Neural crest cell (in vitro differentiated cells): ENCODE measurements around the gene FBLN5. TPM values are rescaled to one million over a fixed set of nuclear protein-coding genes. Genes with fewer than 3 reads are reported as not detected.

ENCODE experiments used
- DNase-seq: peaks from one replicate; pipeline ENCODE4 v3.0.0; 2021; ENCODE audit warnings: low read depth, mixed read lengths, low spot score
- H3K27ac Mint-ChIP-seq: one replicate; pipeline ENCODE4 v1.8.0; 2021; ENCODE audit warnings: mild to moderate bottlenecking, mixed read lengths; ENCODE audit not compliant: unreplicated experiment
- H3K27me3 Mint-ChIP-seq: 2 replicates; pipeline ENCODE4 v1.8.0; 2021; ENCODE audit warnings: low read depth, mild to moderate bottlenecking, mixed read lengths
- H3K36me3 Mint-ChIP-seq: 2 replicates; pipeline ENCODE4 v1.8.0; 2021; ENCODE audit warnings: low read depth, mild to moderate bottlenecking, mixed read lengths
- H3K4me1 Mint-ChIP-seq: 2 replicates; pipeline ENCODE4 v1.8.0; 2021; ENCODE audit warnings: mixed read lengths
- H3K4me3 Mint-ChIP-seq: one replicate; pipeline ENCODE4 v1.8.0; 2021; ENCODE audit warnings: mild to moderate bottlenecking, mixed read lengths
- H3K9me3 Mint-ChIP-seq: 2 replicates; pipeline ENCODE4 v1.8.0; 2021; ENCODE audit warnings: mixed read lengths
- total RNA-seq: library from RNA; stranded (reverse); gene quantifications from 2 replicates; pipeline ENCODE4 v1.2.1, GENCODE V29; 2021
- TF ChIP-seq, protein P1 (sequence below): fragments of 200-600 bp; sonication (generic); conservative IDR thresholded peaks from 2 replicates; pipeline ENCODE4 v1.5.0; 2021; ENCODE audit warnings: antibody characterized with exemption, mild to moderate bottlenecking

FBLN5 gene
- total RNA-seq, 1 donor from 2014 or later = 1.0 TPM

DNA sequence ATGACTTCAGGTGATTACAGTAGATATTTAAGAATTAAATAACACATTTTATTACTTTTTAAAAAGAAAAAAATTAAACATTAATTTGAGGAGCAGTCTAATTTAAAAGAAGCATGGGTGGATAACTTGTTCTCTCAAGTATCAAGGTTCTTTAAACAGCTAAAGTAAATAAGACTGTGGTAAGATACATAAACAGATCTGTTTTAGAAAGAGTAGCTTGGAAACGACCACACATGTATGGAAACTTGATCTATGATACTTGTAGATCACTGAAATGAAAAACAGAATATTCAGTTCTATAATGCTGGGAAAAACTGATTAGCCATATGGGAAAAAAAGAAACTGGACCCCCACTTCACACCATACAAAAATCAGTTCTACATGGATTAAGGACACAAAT is 116.2 kb downstream of the FBLN5 start:
- no peak overlapping the region for H3K27ac Mint-ChIP-seq

DNA sequence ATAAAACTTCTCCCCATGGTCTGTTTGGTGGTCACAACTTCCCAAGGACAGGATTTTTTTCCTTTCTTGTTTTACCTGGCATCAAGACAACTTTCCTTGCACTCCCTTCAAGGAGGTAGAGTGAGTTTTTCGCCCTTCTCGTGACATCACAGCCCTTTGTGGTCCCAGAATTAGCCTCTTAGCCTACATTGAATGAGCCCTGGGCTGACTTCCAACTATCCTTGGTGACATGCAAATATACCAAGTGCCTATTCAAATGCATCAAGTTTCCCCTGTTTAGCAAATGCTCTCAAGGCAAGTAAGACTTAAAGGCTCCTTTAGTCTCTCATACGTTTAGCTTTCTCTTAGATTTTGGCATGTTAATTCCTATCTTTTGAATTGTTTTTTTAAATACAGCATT is 116.7 kb downstream of the FBLN5 start:
- TF ChIP-seq, protein P1, sequence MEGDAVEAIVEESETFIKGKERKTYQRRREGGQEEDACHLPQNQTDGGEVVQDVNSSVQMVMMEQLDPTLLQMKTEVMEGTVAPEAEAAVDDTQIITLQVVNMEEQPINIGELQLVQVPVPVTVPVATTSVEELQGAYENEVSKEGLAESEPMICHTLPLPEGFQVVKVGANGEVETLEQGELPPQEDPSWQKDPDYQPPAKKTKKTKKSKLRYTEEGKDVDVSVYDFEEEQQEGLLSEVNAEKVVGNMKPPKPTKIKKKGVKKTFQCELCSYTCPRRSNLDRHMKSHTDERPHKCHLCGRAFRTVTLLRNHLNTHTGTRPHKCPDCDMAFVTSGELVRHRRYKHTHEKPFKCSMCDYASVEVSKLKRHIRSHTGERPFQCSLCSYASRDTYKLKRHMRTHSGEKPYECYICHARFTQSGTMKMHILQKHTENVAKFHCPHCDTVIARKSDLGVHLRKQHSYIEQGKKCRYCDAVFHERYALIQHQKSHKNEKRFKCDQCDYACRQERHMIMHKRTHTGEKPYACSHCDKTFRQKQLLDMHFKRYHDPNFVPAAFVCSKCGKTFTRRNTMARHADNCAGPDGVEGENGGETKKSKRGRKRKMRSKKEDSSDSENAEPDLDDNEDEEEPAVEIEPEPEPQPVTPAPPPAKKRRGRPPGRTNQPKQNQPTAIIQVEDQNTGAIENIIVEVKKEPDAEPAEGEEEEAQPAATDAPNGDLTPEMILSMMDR = no peak
- Mint-ChIP-seq H3K4me1 (no peaks in the 10 kb centered on the region), H3K9me3 (peaks cover 12% of the 10 kb centered on the region), H3K27me3 (peaks cover 72% of the 10 kb centered on the region), H3K36me3 (peaks cover 2% of the 10 kb centered on the region), H3K4me3 (no peak overlapping the region), H3K27ac (no peak overlapping the region)
- no peak for DNase-seq

More for the DNA sequence above, 116.2 kb downstream of the FBLN5 start:
- no peak for DNase-seq
- H3K4me1 Mint-ChIP-seq = no peaks in the 10 kb centered on the region
- TF ChIP-seq, protein P1 = no peak
- peaks cover 2% of the 10 kb centered on the region for H3K36me3 Mint-ChIP-seq
- H3K27me3 Mint-ChIP-seq = peaks cover 75% of the 10 kb centered on the region
- H3K9me3 Mint-ChIP-seq = peaks cover 12% of the 10 kb centered on the region
- no peak overlapping the region for H3K4me3 Mint-ChIP-seq

DNA sequence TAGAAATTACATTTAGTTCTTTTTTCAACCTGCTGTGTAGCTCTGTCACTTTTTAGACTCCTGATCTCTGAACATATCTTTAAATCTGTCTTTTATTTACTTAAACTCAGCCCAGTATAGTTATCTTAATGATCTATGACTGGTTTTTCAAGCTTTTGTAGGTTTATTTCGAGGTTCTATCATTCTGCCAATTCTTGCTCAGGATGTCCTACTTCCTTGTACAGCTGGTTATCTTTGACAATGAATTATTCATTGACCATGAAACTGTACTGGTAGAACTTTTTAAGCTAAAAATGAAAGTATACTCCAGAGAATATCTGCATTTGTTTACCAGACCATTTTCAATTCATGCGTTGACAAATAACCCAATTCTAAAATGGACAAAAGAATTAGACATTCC is 118.0 kb downstream of the FBLN5 start:
- TF ChIP-seq, protein P1 = no peak
- Mint-ChIP-seq H3K27me3 (peaks cover 64% of the 10 kb centered on the region), H3K4me1 (no peaks in the 10 kb centered on the region), H3K27ac (no peak overlapping the region), H3K4me3 (no peak overlapping the region), H3K36me3 (no peaks in the 10 kb centered on the region), H3K9me3 (peaks cover 9% of the 10 kb centered on the region)
- DNase-seq = no peak

DNA sequence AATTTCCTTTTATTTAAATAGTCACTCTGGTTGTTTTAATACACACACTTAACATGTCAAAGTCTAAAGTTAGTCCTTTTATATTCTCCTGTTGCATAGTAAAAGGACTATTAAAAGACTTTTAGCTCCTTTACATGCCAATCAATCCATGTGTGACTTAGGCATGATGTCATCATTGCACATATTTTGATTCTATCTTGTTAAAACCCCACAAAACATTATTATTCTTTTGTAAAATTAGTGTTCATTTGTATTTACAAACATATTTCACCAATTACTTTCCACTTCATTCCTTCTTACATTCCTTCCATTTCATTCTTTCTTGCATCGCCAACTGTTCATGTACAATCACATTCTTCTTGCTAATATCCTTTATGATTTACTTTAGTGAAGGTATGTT is 119.7 kb downstream of the FBLN5 start:
- peaks cover 49% of the 10 kb centered on the region for H3K27me3 Mint-ChIP-seq
- H3K27ac Mint-ChIP-seq = no peak overlapping the region
- no peak overlapping the region for H3K4me3 Mint-ChIP-seq
- no peaks in the 10 kb centered on the region for H3K36me3 Mint-ChIP-seq
- TF ChIP-seq, protein P1 = no peak
- no peaks in the 10 kb centered on the region for H3K4me1 Mint-ChIP-seq
- H3K9me3 Mint-ChIP-seq = peaks cover 2% of the 10 kb centered on the region
- no peak for DNase-seq

Other genes starting within 250 kb of the FBLN5 start
- gene CATSPERB, start 215.6 kb downstream of the FBLN5 start, total RNA-seq = not detected in 2 replicates
- gene TC2N, start 80.2 kb downstream of the FBLN5 start, total RNA-seq = 0.09 TPM in 1 of 2 replicates, not detected in the other
- 39.1 and 41.3 TPM in 2 replicates for gene TRIP11, start 92.4 kb upstream of the FBLN5 start, total RNA-seq
- gene ATXN3, start 158.9 kb upstream of the FBLN5 start, total RNA-seq = 25.9 and 30.2 TPM in 2 replicates
- gene NDUFB1, start 174.0 kb upstream of the FBLN5 start, total RNA-seq = 117 and 136 TPM in 2 replicates
- 81.7 and 91.1 TPM in 2 replicates for gene CPSF2, start 174.3 kb upstream of the FBLN5 start, total RNA-seq